NOMO-1 treated with dmso at 0.1 percent for 144 hours (cell line): ENCODE results near the gene PLXNB2.
"Not testable (repeated sequence)": the region's sequence is repeated elsewhere in the genome, so short reads cannot be mapped to it uniquely, and the experiment has no call there.

ENCODE experiments used
- DNase-seq: peaks from one replicate; lab custom pipeline; 2025; ENCODE audit not compliant: unreplicated experiment; lab: John Stamatoyannopoulos, UW

Gene PLXNB2

DNA sequence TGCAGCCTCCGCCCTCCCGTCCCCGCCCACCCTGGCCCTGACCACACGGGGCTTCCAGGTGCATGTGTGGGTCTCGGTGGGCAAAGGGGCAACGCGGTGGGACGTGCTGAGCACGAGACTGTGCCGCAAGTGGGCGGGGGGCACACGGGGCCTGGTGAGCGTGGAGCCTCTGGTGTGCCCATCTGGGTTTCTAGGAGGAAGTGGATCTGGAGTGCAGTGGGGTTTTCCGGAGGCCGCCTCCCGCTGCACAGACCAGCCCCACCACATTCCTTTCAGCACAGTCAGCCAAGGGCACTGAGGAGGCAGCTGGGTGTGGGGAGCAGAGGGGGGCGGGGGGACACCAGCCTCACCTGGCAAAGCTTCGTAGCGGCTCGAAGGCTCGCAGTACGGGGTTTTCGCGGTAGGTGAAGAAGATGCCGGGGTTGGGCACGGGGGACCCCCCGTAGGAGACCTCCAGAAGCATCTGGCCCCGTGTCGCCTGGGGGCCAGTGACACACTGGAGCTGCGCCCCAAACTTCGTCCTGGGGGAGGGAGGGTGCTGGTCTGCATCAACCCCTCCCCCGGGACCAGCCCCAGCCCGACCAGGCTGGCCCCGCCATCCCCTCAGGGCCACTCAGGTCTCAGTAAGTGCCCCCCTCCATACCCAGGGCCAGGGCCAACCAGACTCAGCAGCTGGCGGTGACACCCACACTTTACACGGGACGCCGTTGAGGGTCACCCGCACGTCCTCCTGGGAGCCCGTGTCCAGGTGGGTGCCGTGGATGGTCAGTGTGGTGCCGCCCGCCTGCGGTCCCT, 24.9 kb downstream of the PLXNB2 start:
- no peak for DNase-seq

DNA sequence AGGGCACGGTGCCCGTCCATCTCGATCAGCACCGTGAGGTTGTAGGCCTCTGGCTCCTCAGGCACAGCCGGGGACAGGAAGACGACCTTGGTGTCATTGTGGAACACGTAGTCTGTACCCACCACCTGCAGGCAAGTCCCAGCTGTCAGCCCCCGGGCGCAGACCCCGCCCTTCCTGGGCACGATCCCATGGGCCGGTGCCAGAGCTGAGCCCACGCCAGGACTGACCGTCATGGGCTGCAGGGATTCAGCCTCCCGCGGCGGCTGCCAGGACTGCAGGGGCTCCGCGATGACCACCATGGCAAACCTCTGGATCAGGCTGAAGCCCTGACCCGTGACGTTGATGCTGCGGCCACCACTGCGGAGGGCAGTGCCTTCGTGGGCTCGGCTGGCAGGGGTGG, 25.5 kb downstream of the PLXNB2 start:
- DNase-seq: no peak

DNA sequence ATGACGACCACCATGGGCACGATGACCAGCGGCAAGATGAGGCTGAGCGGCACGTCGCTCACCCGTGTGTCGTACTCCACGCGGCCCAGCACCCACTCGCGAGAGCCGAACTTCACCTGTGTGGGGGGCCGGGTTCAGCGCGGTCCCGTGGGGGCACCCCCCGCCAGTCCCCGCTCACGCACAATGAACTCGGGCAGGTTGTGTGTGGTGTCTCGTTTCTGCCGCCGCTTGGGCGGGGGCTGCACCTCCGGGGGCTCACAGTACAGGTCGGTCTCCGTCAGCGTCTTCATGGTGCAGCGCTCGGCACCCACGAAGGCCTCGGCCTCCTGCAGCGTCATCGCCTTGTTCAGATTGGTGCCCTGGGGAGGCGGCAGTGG, 26.1 kb downstream of the PLXNB2 start:
- DNase-seq: no peak

DNA sequence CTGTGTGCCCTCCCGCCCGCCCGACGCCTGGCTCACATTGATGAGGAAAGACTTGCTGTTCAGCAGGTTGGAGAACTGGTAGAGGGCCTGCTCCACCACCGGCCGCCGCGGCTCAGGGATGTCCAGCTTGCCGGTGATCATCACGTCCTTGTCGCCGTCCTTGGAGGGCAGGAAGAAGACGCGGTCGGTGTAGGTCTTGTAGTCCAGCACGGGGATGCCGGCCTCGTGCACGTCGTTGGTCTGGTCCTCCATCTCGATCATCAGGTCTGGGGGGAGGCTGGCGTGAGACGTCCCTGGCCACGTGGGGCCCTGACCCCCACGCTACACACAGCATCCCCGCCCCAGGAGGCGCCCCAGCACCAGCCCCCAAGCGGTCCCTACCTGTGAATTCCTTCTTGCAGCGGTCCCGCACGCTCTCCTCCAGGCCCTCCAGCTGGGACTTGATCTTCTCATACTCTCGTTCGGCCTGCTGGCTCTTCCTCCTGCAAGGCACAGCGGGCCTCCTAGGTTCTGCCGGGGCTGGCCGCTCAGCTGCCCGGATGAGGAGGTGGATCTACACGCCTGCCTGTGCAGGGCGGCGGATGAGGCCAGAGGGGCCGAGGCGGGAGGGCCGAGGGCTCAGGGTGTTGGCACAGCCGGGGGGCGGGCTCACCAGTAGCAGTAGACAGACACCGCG, 26.6 kb downstream of the PLXNB2 start:
- DNase-seq: no peak

DNA sequence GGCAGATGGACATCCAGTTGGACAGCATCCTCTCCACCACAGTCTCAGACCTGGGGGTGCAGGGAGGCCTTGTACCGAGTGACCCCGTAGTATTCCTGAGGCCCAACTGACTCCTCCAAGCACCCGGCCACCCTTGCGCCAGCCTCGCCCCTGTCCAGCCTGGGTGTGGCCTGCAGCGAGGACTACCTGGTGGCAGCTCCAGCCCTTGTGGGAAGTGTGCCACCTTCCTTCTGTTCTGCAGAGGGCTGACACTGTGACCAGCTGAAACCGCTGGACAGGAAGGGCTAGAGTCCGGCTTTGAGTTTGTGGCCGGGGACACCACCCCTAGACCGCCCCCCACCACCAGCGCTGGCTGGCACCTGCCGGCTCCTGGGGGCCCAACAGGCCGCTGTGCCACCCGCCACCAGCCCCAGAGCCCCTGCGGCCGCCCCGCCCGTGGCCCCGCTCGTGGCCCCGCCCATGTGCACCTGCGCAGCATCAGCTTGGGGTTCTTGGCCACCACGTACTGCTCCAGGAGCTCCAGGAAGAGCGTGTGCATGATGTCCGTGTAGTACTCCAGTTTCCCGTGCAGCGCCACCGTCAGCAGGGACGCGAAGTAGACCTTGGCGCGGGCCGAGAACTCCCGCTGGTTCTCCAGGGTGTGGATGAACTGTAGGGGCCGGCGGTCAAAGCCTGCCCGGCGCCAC, 27.3 kb downstream of the PLXNB2 start:
- DNase-seq: no peak

DNA sequence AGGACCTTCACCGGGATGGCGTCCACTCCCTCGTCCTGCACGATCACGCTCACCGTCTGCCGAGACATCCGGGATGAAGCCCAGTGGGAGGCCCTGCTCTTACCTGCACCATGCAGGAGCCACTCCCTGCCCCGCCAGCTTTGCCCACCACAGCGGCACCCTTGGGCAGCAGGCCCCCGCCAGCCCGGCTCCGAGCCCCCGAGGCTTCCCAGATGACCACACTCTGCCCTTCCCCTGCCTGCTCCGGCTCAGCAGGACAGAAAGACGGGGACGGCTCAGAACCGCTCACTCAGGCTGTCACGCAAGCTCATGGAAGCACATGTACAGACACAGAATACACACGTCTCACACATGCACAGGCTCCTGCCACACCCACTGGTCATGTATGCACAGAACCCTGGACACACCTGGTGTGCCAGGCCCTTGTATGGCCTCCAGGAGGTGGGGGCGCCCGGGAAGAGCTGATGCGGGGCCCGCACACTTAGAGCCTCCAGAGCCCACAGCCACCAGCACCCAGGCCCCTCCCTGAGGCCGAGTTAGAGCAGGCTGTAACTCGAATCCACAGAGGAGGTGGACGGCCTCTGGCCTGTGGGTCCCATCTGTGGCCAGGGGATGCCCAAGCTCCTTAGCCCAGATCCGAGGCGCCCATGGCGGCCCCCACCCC, 28.4 kb downstream of the PLXNB2 start:
- DNase-seq: no peak

DNA sequence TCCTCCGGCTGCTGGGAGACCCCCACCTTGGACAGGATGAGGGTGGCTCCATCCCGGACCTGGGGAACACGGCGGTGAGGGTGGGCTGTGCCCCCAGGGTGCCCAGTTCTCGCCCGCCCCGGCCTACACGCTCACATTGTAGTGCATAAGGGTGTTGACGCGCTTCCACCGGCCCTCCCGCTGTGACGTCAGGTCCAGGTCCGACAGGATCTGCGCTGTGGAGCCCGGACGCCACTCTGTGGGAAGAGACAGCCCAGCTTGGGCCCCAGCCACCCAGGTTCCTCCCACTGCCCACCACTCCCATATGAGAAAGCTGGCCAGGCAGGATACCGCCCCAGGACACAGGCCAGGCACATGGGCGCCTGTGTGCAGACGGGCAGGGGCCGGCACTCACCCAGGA, 29.0 kb downstream of the PLXNB2 start:
- DNase-seq: no peak

DNA sequence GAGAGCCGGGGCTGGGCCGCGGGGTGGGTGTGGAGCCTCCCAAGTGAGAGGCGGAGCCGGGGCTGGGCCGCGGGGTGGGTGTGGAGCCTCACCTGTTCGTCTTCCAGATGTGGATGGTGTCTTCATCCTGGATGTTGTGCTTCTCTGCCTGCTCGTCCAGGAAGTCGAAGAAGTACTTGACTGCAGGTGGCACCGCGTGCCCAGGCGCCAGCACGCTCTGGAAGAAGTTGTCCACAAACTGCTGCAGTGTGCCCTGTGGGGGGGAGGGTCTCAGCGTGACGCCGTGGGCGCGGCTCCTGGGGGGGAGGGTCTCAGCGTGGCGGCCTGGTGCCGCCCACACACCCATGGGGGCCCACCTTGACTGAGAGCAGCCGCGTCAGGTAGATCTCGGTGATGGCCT, 29.7 kb downstream of the PLXNB2 start:
- DNase-seq: no peak

DNA sequence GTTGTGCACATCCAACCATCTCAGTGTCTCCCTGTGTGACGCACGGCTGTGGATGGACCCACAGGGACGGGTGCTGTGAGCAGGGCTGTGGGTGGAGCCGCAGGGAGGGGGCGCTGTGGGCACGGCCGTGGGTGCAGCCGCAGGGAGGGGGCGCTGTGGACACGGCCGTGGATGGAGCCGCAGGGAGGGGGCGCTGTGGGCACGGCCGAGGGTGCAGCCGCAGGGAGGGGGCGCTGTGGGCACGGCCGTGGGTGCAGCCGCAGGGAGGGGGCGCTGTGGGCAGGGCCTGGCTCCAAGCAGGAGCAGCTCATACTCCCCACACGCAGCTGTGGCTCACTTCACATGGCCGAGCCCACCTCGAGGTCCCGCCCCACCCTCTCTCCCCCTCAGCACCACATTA, 31.3 kb downstream of the PLXNB2 start:
- no peak for DNase-seq

DNA sequence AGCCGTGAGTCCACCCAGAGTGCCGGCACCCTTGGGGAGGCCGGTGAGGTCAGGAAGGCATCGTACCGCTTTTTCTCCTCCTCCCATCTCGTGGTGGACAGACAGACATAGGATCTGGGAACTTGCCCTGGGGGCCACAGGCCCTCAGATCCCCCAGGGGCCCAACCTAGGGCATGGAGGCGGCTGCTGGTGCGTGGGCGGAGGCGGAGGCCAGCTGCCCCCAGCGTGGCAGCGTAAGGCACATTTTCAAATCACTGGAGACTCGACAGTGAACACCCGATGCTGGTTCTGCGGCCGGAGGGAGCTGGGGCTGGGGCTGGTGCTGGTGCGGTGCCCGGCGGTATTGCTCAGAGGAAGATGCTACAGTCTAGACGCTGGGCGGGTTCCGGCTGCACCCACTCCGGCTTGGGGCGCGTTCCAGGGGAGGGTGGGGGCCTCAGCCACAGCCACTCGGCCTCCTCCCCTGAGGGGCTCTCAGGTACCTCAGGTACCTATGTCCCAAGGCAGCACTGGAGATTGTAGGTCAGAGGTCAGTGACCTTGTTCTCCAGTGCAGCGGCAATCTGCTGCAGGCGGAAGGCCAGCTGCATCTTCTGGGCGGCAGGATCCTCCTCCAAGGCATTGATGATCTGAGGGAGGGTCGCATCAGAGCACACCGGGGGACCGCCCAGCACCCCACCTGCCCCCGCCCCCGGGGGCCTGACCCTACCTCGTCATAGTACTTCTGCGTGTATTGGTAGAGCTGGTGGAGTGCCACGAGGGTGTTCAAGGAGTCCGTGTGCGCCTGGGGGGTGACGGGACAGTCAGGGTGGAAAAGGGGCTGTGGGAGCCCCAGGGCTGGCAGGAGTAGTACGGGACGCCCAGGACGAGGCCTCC, 32.0 kb downstream of the PLXNB2 start:
- no peak for DNase-seq

DNA sequence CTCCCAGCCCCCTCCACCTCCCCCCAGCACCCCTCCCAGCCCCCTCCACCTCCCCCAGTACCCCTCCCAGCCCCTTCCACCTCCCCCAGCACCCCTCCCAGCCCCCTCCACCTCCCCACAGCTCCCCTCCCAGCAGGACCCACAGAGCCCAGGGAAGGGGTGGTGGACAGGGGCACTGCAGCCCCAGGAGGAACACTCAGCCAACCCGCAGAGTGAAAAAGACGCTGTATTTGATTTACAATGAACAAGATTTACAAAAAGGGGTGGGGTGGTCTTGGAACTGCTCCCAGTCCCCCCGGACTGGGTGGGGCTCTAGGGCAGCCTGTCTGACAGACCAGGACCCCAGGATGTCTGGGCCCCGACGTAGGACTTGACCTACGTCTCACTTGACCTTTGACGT, 32.7 kb downstream of the PLXNB2 start:
- no peak for DNase-seq

DNA sequence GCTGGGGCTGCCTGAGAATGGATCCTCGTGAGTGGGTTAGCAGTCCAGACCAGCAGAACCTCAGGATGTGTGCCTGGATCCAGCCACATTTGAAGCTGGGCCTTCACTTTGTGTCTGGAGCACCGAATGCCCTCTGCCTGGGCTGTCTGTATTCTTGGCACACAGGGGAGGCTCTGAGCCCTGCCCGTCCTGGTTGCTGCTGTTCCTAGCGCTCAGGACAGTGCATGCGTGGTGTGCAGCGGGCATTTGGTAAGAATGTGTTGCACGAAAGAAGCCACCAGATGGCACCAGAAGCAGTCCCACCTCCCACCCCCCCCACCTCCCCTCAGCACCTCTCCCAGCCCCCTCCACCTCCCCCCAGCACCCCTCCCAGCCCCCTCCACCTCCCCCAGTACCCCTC, 33.1 kb downstream of the PLXNB2 start:
- peak; percentile 25 for DNase-seq

DNA sequence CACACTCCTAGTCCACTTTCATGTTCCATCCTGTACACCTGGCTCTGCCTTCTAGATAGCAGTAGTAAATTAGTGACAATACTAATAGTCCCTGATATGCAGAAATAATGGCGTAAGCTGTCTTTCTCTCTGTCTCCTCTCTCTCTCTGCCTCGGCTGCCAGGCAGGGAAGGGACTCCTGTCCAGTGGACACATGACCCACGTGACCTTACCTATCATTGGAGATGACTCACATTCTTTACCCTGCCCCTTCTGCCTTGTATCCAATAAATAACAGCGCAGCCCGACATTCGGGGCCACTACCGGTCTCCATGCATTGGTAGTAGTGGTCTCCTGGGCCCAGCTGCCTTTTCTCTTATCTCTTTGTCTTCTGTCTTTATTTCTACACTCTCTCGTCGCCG, 33.7 kb downstream of the PLXNB2 start:
- not testable (repeated sequence) for DNase-seq

DNA sequence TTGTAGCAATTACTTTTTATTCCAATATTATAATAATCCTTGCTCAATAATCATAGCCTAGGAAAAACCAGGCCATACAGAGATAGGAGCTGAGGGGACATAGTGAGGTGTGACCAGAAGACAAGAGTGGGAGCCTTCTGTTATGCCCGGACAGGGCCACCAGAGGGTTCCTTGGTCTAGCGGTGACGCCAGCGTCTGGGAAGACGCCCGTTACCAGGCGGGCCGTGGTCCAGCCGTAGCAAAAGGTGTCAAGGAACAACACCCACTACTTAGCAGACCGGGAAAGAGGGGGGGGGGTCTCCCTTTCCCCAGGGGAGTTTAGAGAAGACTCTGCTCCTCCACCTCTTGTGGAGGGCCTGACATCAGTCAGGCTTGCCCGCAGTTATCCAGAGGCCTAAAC, 34.1 kb downstream of the PLXNB2 start:
- not testable (repeated sequence) for DNase-seq

DNA sequence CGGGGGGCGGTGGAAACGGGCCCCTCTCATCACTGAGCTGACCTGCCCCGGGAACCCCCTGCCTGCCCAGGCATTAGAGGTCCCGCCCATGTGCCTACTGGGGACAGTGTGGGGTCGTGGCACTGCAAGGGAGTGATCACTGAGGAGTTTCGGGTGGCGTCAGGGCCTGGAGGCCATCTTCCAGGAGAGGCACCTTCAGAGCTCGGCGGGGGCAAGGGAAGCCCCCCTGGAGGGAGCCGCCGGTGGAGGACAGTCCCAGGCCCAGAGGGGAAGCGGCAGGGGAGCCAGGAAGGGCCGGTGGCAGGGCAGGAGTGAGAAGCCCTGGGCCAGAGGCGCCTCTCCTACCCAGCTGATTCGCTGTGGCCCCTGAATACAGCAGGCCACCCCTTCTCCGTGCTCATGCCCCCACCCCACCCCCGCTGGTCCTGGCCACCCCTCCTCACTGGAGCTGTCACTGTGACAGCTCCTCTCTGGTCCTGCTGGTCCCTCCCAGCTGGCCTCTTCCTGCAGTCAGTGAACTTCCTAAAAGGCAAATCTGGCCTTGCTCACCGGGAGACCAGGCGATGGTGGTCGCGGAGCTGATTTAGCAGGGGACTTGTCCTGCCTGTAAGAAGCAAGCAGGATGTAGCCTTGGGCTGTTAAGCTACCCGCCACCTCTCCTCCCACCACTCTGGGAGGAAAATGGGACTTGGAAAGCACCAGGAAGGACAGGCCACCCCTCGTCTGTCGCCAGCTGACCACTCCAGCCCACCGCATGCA, 35.2 kb downstream of the PLXNB2 start:
- DNase-seq: no peak

DNA sequence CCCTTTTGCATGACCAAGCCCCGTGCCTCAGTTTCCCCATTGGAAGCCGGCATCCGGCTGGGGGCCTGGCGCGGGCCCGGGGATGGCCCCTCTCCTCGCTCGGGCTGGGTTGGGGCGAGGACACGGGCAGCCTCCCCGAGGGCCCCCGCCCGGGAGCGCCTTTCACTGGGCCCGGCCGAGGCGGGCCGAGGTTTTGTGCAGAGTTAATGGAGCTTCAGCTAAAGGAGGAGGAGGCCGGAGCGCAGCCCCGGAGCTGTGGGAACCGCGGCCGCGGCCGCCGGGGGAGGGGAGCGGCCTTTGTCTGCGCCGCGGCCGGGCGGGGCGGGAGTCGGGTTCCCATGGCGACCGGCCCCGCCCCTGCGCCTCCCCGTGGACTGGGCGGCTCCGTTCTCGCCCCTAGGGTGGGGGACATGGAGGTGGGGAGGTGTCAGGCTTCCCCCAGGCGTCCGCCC, 35.9 kb downstream of the PLXNB2 start:
- DNase-seq: no peak

DNA sequence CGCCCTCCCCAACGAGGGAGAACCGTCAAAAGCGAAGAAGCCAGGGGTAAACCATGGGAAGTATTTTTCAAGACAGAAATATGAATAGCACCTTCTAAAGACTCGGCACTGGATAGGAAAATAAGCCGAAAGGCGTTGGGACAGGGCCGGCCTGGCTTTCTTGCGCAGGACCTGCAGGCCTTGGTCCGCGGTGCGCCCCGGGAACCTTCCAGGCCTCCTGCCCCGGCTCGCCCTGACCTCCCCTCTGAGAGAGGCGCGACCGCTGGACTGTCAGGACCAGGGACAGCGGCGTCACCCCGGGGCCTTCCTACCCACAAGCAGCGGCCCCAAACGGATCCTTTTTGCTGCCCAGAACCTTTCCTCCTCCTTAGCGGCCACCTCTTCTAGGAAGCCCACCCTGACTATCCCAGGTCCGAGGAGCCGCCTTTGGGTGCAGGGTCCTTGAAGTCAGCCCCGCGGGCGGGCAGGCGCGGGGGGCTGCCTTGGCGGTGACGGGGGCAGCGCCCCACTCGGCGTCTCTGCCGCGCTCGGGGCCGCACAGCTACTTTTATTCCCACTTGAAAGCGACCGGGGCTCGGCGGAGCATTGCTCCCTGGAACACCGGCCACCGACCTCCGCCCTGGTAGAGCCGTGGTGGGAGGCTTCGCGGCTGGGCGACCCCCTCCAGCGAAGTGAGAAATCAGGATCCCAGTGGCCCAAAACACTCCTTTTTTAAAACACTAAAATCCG, 36.6 kb downstream of the PLXNB2 start:
- peak; percentile 19 for DNase-seq

DNA sequence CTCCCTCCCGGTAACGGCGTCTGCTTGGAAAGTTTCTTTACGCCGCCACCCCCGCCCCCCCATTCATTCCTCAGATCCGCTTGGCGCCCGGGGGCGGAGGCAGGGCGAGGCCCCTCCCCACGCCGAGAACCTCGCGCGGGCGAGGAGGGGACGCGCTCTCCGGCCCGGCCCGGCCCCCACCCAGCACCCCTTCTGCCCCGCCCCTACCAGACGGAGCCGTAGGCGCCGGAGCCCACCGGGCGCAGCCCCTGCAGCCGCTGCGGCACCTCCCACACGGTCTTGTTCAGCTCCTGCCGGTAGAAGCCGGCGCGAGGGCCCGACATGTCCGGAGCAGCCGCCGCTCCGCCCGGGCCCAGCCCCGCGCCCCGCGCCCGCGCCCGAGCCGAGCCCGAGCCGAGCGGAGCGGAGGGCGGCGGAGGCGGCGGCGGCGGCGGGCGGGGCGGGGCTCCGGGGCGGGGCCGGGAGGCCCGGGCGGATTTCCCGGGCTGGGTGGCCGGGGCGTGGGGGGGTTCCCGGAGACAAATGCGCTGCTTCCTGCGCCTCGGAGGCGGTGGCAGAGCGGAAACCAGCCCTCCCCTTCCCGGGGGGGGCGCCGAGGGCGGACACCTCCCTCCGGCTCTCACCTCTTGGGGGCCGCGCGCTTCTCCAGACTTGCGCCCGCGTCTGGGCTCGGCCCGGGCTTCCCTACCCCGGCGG, 37.3 kb downstream of the PLXNB2 start, which contains the start of gene MAPK11:
Gene MAPK11 (minus strand): TSS at position 411 of the 696 bp plus-strand sequence. CDS start 88 bp downstream, at position 323.
- no peak for DNase-seq
